NT2/D1 (cell line): ENCODE data around the gene PLEKHM1.

Experiments used
- DNase-seq: peaks from one replicate; pipeline ENCODE4 v3.0.0-alpha.2; 2011; ENCODE audit warnings: low read depth, low spot score
- H3K27me3 ChIP-seq: 2 replicates; pipeline ENCODE4 v1.6.0; 2011; ENCODE audit warnings: mild to moderate bottlenecking; ENCODE audit not compliant: insufficient read length, insufficient read depth
- H3K36me3 ChIP-seq: 2 replicates; pipeline ENCODE4 v1.6.1; 2011; ENCODE audit warnings: mild to moderate bottlenecking, low read length, mixed read lengths; ENCODE audit not compliant: insufficient read depth, insufficient read length
- H3K4me1 ChIP-seq: 2 replicates; pipeline ENCODE4 v1.5.1; 2011; ENCODE audit not compliant: insufficient read depth, insufficient read length
- H3K4me3 ChIP-seq: 2 replicates; pipeline ENCODE4 v1.5.1; 2011; ENCODE audit warnings: low read depth; ENCODE audit not compliant: insufficient read length
- H3K9ac ChIP-seq: 2 replicates; pipeline ENCODE4 v1.6.0; 2011; ENCODE audit warnings: low read depth; ENCODE audit not compliant: insufficient read length
- H3K9me3 ChIP-seq: 2 replicates; pipeline ENCODE4 v1.5.1; 2011; ENCODE audit warnings: mild to moderate bottlenecking, low read length; ENCODE audit not compliant: insufficient read depth
- SUZ12 ChIP-seq: IDR thresholded peaks from 2 replicates; pipeline ENCODE4 v1.6.1; 2011; ENCODE audit not compliant: insufficient read length, insufficient read depth; ENCODE audit errors: extremely low read depth
- YY1 ChIP-seq: IDR thresholded peaks from 2 replicates; pipeline ENCODE4 v1.6.1; 2011; ENCODE audit not compliant: insufficient read length, insufficient read depth
- ZNF274 ChIP-seq: IDR thresholded peaks from 2 replicates; pipeline ENCODE4 v1.6.1; 2011; ENCODE audit warnings: mild to moderate bottlenecking, low read depth, low read length

The PLEKHM1 gene

DNA sequence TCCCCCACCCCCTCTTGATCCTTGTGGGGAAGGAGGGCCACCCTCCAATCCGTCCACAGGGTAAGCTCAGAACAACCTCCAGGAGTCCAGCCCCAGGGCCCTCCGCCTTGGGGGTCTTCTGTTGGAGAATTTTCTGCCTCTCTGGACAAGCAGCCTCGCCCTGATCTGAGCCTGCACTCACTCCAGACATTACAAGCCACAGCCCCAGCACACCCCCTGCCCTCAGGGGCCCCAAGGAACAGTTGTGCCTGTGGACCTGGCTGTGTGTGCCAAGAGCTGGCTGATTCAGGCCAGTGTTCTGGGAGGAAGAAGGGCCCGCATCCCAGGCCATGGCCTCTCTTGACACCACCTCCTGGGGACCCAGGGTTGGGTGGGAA lies 57.4 kb downstream of the PLEKHM1 start:
- H3K9ac ChIP-seq = no peak overlapping the region

DNA sequence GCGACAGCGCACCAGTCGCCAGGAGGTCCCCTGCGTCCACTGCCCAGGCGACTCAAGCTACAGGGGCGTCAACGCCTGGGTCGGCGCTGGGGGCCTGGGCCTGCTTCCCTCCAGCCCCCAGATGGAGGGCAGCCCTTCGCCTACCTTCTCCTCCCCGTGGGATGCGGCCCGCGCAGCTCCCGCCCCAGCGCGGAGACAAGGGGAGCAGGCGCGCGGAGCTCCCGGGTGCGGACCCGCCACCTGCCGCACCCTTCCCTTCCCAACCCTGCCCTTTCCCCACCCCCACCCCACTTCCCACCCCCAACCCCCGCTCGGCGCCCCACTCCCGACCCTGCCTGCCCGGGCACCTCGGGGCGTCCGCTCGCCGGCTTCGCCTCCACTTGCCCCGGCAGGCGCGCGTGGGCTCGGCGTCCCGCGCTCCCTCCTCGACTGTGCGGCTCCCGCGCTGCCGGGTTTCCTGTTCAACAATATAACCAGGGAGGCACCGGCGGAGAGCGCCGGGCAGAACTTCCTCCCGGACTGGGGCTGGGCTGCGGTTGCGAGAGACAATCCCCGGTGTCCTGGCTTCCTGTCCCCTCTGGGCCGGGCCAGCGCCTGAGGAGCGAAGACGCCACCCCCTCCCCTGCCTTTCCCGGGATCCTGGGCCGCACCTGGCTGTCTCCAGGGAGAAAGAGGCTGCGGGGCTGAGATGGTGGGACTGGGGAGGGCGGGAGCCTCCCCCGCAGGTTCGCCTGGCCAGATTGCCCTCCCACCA lies 57.9 kb downstream of the PLEKHM1 start, which contains the start of gene ARHGAP27:
Gene ARHGAP27 (minus strand): TSS at position 466 of the 754 bp plus-strand sequence. CDS start 2,591 bp downstream, outside the sequence.
- TF ChIP-seq YY1 (no peak), SUZ12 (no peak), ZNF274 (no peak)

More for the DNA sequence above, 57.4 kb downstream of the PLEKHM1 start:
- H3K4me3 ChIP-seq = peak overlapping the region; percentile 30
- peaks cover 24% of the 10 kb centered on the region for H3K4me1 ChIP-seq
- peaks cover 9% of the 10 kb centered on the region for H3K36me3 ChIP-seq
- H3K27me3 ChIP-seq = peaks cover 54% of the 10 kb centered on the region
- DNase-seq = no peak
- TF ChIP-seq SUZ12 = no peak
- no peak for TF ChIP-seq ZNF274
- no peak for TF ChIP-seq YY1
- no peaks in the 10 kb centered on the region for H3K9me3 ChIP-seq

DNA sequence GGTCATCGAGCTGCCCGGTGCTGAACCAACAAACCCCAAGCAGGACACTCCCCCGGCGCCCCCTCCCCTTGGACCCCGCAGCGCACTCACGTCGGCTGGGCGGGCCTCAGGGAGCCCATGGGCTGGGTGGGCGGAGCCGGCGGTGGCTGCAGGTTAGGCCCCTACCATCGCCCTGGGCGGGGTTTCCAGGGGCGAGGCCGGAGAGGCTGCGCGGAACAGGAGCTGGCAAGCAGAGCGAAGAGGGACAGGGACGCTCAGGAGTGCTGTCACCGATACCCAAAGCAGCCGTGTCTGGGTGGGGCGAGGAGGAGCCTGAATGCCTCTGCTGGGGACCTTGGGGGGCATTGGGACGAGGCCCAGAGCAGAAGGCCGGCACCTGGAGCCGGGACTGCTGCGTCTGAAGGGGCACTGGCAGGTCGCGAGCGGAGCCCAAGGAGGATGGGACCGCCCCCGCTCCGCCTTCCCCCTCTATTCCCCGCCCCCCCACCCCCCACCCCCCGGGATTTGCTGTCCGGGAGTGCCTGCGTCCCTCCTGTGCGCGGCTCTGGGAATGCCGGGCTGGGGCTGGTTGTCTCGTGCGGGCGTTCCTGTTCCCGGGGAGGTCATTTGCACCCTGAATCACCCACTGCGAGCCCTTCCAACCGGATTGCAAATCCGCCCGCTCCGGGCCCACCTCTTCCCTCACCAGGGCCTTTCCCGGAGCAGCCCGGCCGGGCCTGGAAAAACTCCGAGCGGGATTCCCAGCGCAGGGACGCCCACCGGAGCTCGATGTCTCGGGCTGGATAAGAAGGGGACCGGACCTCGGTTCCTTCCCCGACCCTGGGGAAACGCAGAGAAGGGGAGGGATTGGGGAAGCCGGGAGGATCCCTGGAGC lies 58.8 kb downstream of the PLEKHM1 start:
- Histone ChIP-seq H3K27me3 (peaks cover 67% of the 10 kb centered on the region), H3K9ac (peak overlapping the region; percentile 90), H3K4me3 (peak overlapping the region; percentile 57), H3K36me3 (peaks cover 4% of the 10 kb centered on the region), H3K9me3 (no peaks in the 10 kb centered on the region), H3K4me1 (peaks cover 15% of the 10 kb centered on the region)
- DNase-seq = no peak
- TF ChIP-seq YY1 (no peak), ZNF274 (no peak), SUZ12 (no peak)

More for the DNA sequence above, 57.9 kb downstream of the PLEKHM1 start, which contains the start of gene ARHGAP27:
- H3K9ac ChIP-seq = peak within 1 kb of the TSS; percentile 90
- H3K27me3 ChIP-seq = peaks cover 59% of the 10 kb centered on the region
- H3K4me3 ChIP-seq = peak within 1 kb of the TSS; percentile 57
- no peaks in the 10 kb centered on the region for H3K9me3 ChIP-seq
- no peak for DNase-seq
- H3K4me1 ChIP-seq = peaks cover 20% of the 10 kb centered on the region
- peaks cover 9% of the 10 kb centered on the region for H3K36me3 ChIP-seq

DNA sequence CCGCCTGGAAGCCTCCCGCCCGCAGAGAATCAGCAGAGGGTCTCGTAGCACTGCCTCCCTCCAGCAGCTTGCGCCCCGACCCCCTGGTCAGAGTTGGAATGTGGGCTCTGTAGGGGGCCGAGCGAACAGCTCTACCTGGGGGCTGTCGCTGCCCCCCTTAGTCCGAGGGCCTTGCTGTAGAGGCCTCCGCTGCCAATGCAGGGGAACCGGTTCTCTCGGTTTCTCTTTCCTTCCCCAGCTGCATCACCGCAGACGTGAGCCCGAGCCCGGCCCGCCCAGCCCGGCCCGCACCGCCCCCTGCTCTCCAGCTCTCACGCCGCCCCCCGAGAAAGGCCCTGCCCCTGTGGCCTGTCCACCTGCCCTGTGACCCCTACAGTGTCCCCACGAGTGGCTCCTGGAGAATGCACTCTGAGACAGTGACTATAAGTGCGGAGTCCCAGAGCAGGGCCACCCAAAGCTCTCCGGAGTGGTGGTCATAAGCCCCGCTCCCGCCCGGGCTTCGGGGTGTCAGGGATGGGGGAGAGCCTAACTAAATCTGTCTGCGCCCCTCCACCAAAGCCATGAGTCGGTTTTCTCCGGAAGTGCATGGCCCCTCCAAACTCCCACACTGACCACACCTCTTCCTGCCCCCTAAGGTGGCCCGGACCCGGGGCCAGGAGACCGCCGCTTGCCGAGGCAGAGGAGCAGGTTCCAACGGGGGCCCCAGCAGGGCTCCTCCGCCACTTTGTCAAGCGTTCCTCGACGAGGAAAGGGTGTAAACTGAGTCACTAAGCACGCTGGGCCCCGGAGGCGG lies 59.6 kb downstream of the PLEKHM1 start:
- Histone ChIP-seq H3K4me3 (peak overlapping the region; percentile 57), H3K9ac (peak overlapping the region; percentile 46), H3K36me3 (no peaks in the 10 kb centered on the region), H3K4me1 (peaks cover 12% of the 10 kb centered on the region), H3K9me3 (no peaks in the 10 kb centered on the region), H3K27me3 (peaks cover 75% of the 10 kb centered on the region)
- no peak for TF ChIP-seq YY1
- TF ChIP-seq ZNF274 = no peak
- peak; percentile 20 for TF ChIP-seq SUZ12
- DNase-seq = no peak

DNA sequence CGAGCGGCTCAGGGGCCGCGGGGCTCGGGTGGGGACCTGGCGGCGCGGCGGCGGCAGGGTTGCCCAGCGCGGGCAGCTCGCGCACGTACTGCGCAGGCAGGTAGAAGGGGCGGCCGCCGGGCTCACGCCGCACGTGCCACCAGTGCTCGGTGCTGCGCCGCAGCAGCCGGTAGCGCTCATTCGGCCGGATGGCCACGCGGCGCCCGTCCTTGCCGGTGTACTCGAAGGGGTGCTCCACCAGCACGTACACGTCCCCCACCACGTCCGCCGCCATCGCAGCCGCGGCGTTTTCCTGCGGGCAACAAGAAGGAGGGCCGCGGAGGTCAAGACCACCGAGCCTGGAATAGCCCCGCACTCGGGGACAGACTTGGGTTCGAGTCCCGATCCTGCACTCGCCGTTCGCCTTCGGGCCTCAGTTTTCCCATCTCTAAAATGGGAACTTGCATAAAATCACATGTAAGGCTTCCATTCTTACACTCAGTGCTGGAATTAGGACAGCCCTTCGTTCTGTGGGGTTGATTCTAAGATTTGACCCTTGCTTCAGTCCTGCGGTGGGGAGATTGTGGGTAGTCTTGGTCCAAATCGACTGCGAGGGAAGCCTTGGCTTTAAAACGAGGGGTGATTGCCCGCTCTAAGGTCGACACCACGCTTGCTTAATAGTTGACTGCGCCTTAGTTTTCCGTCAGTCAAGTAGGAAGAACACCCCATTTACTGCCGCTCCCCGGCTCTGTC lies 60.3 kb downstream of the PLEKHM1 start:
- peaks cover 12% of the 10 kb centered on the region for H3K4me1 ChIP-seq
- DNase-seq = no peak
- TF ChIP-seq YY1 = no peak
- TF ChIP-seq SUZ12 = peak; percentile 37
- peaks cover 75% of the 10 kb centered on the region for H3K27me3 ChIP-seq
- H3K36me3 ChIP-seq = no peaks in the 10 kb centered on the region
- H3K9ac ChIP-seq = peak overlapping the region; percentile 64
- H3K9me3 ChIP-seq = no peaks in the 10 kb centered on the region
- peak overlapping the region; percentile 34 for H3K4me3 ChIP-seq

DNA sequence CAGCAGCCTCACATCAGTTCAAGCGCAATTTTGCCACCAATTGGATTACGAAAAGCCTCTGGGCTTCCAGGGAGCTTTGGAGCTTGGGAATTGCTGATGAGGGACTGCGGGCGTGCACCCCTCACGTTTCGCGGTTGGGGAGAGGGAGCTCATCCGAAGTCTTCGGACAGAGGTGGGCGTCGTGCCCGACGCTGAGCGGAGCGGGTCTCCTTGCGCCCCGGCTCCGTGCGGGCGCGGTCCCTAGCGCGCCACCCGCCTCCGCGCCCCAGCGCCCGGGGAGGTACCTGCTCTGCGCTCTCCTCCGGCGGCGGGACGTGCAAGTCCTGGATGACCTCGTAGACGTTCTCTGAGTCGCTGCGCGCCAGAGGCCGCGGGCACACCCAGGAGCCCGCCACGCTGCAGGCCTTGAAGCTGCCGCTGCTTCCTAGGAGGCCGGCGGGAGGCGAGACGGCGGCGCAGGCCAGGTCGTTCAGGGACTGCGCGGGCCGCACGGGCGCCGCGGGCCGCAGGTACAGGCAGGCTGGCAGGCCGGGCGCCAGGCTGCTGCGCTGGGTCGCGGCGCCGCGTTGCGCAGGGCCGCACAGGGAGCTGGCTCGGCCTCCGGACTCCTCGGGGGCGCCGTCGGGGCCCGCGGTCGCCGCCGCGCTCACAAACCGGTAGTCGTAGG lies 61.0 kb downstream of the PLEKHM1 start:
- Histone ChIP-seq H3K36me3 (no peaks in the 10 kb centered on the region), H3K4me3 (peak overlapping the region; percentile 34), H3K4me1 (peaks cover 12% of the 10 kb centered on the region), H3K27me3 (peaks cover 75% of the 10 kb centered on the region), H3K9ac (peak overlapping the region; percentile 68), H3K9me3 (no peaks in the 10 kb centered on the region)
- no peak for DNase-seq
- TF ChIP-seq YY1 (no peak), ZNF274 (no peak), SUZ12 (peak; percentile 24)
